GM23248 (cell line): Measurements from ENCODE around the gene IKZF4.

ENCODE experiments used
- EZH2 ChIP-seq: fragments of 200-600 bp; sonication (generic); IDR thresholded peaks from 2 replicates; pipeline ENCODE4 v1.6.1; 2018; ENCODE audit warnings: antibody characterized with exemption, mild to moderate bottlenecking; ENCODE audit not compliant: insufficient read depth, poor library complexity, severe bottlenecking
- EZH2phosphoT487 ChIP-seq: fragments of 200-600 bp; sonication (generic); IDR thresholded peaks from 2 replicates; pipeline ENCODE4 v1.6.1; 2018; ENCODE audit warnings: antibody characterized with exemption, moderate library complexity, mild to moderate bottlenecking, low read depth; ENCODE audit not compliant: insufficient read depth

DNA sequence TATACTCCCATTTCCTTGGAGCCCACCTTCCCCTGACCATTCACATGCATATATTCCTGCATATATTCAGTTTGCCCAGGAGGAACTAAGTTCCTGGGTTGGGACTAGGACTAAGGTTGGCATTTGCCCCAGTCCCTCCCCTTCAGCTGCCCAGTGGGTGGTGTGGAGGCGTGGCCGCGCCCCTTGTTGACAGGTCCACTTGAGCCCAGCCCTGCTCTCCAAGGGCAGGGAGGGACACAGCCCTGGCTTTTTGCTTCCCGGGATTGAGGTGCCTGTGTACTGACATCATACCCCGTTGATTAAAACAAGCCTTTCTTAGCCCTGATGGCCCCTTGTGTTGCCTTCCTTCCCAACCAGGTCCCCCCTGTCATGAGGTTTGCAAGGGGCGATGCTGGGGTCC lies 66.4 kb downstream of the IKZF4 start:
- TF ChIP-seq EZH2 (no peak), EZH2phosphoT487 (no peak)
